Right atrium auricular region (tissue), 2 donors: ENCODE data around the gene LARP4B. TPM values are rescaled to one million over a fixed set of nuclear protein-coding genes. Genes with fewer than 3 reads are reported as not detected.

Experiments used
- DNase-seq: peaks from one replicate; pipeline ENCODE4 v3.0.0-alpha.2; 2019; ENCODE audit warnings: low spot score
- H3K27ac ChIP-seq, 2 donors: fragments of 200-600 bp; sonication (generic); 1 replicate in 1 of 2; 2 replicates in 1 of 2; pipeline ENCODE4 v1.5.1; 2016 to 2019
- H3K27me3 ChIP-seq, 2 donors: fragments of 200-600 bp; sonication (generic); one replicate each; pipeline versions ENCODE4 v1.5.1 to v1.6.0; 2017 to 2019
- H3K36me3 ChIP-seq: fragments of 200-600 bp; sonication (generic); one replicate; pipeline ENCODE4 v1.5.1; 2016
- H3K4me1 ChIP-seq, 2 donors: fragments of 200-600 bp; sonication (generic); one replicate each; pipeline versions ENCODE4 v1.5.1 to v1.6.0; 2017 to 2019
- H3K4me3 ChIP-seq, 2 donors: fragments of 200-600 bp; sonication (generic); 1 replicate in 1 of 2; 2 replicates in 1 of 2; pipeline ENCODE4 v1.5.1; 2017 to 2019; ENCODE audit warnings: mild to moderate bottlenecking in 1 of 2, moderate library complexity in 1 of 2
- H3K9me3 ChIP-seq, 2 donors: fragments of 200-600 bp; sonication (generic); one replicate each; pipeline ENCODE4 v1.5.1; 2019
- total RNA-seq, 2 donors: library from RNA; depleted of rRNA; stranded (reverse); fragments of >200 nt; gene quantifications; one replicate each; pipeline ENCODE4 v1.1.0, GENCODE V29; 2016
- TF ChIP-seq, protein P1 (sequence below), 2 donors: fragments of 200-600 bp; sonication (generic); IDR thresholded peaks; one replicate each; pipeline ENCODE4 v1.5.1; 2019; ENCODE audit warnings: antibody characterized with exemption in 2 of 2

Gene LARP4B
- total RNA-seq, 2 donors from 2014 or later = 24.2 to 26.1 TPM

GRCh38 chr10:919481-919880 lies 12.0 kb downstream of the LARP4B start:
- H3K36me3 ChIP-seq = no peaks in the 10 kb centered on the region
- no peaks in the 10 kb centered on the region for H3K9me3 ChIP-seq
- DNase-seq = no peak
- H3K4me1 ChIP-seq = peaks cover 0 to 40% of the 10 kb centered on the region in 2 donors
- no peak overlapping the region for H3K4me3 ChIP-seq
- TF ChIP-seq, protein P1, sequence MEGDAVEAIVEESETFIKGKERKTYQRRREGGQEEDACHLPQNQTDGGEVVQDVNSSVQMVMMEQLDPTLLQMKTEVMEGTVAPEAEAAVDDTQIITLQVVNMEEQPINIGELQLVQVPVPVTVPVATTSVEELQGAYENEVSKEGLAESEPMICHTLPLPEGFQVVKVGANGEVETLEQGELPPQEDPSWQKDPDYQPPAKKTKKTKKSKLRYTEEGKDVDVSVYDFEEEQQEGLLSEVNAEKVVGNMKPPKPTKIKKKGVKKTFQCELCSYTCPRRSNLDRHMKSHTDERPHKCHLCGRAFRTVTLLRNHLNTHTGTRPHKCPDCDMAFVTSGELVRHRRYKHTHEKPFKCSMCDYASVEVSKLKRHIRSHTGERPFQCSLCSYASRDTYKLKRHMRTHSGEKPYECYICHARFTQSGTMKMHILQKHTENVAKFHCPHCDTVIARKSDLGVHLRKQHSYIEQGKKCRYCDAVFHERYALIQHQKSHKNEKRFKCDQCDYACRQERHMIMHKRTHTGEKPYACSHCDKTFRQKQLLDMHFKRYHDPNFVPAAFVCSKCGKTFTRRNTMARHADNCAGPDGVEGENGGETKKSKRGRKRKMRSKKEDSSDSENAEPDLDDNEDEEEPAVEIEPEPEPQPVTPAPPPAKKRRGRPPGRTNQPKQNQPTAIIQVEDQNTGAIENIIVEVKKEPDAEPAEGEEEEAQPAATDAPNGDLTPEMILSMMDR (IDR thresholded peaks at IDR 0.05) = no peak
- no peaks in the 10 kb centered on the region for H3K27me3 ChIP-seq
- H3K27ac ChIP-seq = peak overlapping the region in 1 of 2 donors; percentile 35

- Histone ChIP-seq H3K9me3 (no peaks in the 10 kb centered on the region), H3K36me3 (no peaks in the 10 kb centered on the region), H3K4me3 (no peak overlapping the region), H3K27ac (no peak overlapping the region), H3K4me1 (peaks cover 0 to 33% of the 10 kb centered on the region in 2 donors), H3K27me3 (no peaks in the 10 kb centered on the region)
- TF ChIP-seq, protein P1 (IDR thresholded peaks at IDR 0.05) = no peak
- no peak for DNase-seq
These were observed 13.5 kb downstream of the LARP4B start for GRCh38 chr10:917999-918398.

- Histone ChIP-seq H3K27ac (no peak overlapping the region), H3K27me3 (no peaks in the 10 kb centered on the region), H3K4me1 (peaks cover 0 to 30% of the 10 kb centered on the region in 2 donors), H3K4me3 (no peak overlapping the region), H3K9me3 (no peaks in the 10 kb centered on the region), H3K36me3 (no peaks in the 10 kb centered on the region)
- TF ChIP-seq, protein P1 (IDR thresholded peaks at IDR 0.05) = no peak
- no peak for DNase-seq
These were observed 14.1 kb downstream of the LARP4B start for GRCh38 chr10:917416-917720.

- TF ChIP-seq, protein P1 (IDR thresholded peaks at IDR 0.05) = no peak
- peaks cover 0 to 24% of the 10 kb centered on the region in 2 donors for H3K4me1 ChIP-seq
- H3K36me3 ChIP-seq = no peaks in the 10 kb centered on the region
- no peaks in the 10 kb centered on the region for H3K27me3 ChIP-seq
- no peak overlapping the region for H3K4me3 ChIP-seq
- H3K27ac ChIP-seq = no peak overlapping the region
- no peak for DNase-seq
- no peaks in the 10 kb centered on the region for H3K9me3 ChIP-seq
These were observed 14.6 kb downstream of the LARP4B start for GRCh38 chr10:916716-917415.

DNA sequence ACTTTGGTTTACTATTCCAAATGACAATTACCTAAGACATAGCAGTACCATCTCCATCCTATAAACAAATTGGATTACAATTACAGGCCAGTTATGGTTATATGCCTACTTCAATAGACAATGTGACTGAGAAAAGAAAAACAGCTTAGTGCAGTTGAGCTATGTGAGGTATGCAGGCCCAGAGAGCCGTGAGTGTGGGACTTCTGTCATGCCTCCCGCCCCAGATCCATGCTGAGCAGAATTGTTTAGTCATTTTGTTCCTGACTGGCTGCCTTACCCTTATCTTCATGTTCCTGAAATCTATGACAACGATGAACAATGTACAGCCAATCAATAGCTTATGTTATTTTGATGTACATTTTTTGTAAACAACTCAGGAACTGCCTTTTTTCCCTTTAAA lies 21.7 kb downstream of the LARP4B start:
- Histone ChIP-seq H3K27ac (peak overlapping the region; percentile 34 to 64), H3K36me3 (no peaks in the 10 kb centered on the region), H3K27me3 (no peaks in the 10 kb centered on the region), H3K4me3 (no peak overlapping the region), H3K9me3 (no peaks in the 10 kb centered on the region), H3K4me1 (peaks cover 0 to 18% of the 10 kb centered on the region in 2 donors)
- TF ChIP-seq, protein P1 (IDR thresholded peaks at IDR 0.05) = no peak
- no peak for DNase-seq

DNA sequence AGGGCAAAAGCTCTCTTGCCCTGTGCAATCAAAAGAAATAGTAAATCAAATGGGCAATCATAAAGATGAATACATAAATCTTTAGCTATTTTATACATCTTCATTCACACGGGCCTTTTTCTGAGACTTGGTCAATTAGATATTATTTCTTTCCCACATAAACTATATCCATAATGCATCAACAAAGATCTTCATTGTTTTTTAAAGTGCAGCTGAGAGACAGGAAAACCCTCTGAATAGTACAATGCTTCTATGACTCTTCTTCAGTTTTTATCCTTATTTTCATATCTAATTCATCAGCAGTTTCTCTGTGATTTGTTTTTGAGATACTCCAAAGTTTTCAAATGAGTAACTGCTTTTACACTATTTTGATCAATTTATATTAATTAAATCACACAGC lies 25.5 kb downstream of the LARP4B start:
- Histone ChIP-seq H3K9me3 (no peaks in the 10 kb centered on the region), H3K27me3 (no peaks in the 10 kb centered on the region), H3K4me3 (no peak overlapping the region), H3K27ac (no peak overlapping the region), H3K36me3 (no peaks in the 10 kb centered on the region), H3K4me1 (peaks cover 0 to 18% of the 10 kb centered on the region in 2 donors)
- no peak for DNase-seq
- TF ChIP-seq, protein P1 (IDR thresholded peaks at IDR 0.05) = no peak
